ENCODE data around the gene SCNN1A. TPM values are rescaled to one million over a fixed set of nuclear protein-coding genes. Genes with fewer than 3 reads are reported as not detected.
A peak's percentile ranks its signal among the peaks of the same experiment; 100 is the strongest.

Gene SCNN1A
- total RNA-seq, 1 donor from 2014 or later, result 20.3 TPM

DNA sequence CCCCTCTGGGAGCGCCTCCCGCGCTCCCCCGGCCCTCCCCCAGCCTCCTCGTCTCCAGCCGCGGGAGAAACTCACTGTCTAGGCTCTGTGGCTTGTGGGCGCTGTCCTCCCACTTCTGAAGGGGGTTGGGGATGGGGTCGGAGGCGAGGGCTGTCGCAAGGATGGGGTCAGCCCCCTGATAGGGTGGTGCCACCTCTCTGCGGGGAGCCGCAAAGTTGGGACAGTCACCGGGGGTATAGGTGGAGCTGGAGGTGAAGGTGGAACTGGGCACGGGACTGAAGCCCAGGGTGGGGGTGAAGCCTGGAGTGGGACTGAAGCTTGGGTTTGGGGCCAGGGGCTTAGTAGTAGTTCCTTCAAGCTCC, 45.7 kb downstream of the SCNN1A start:
- no peak overlapping the region for H3K4me3 Mint-ChIP-seq
- no peaks in the 10 kb centered on the region for H3K27me3 Mint-ChIP-seq (ENCODE audit: low read depth)
- no peak for DNase-seq (ENCODE audit: low spot score in 2 of 2, unreplicated experiment in 2 of 2)
- H3K27ac Mint-ChIP-seq, result no peak overlapping the region
- H3K36me3 Mint-ChIP-seq, result peaks cover 28% of the 10 kb centered on the region
- H3K9me3 Mint-ChIP-seq, result no peaks in the 10 kb centered on the region
- H3K4me1 Mint-ChIP-seq, result peaks cover 7% of the 10 kb centered on the region
- TF ChIP-seq, protein P1, sequence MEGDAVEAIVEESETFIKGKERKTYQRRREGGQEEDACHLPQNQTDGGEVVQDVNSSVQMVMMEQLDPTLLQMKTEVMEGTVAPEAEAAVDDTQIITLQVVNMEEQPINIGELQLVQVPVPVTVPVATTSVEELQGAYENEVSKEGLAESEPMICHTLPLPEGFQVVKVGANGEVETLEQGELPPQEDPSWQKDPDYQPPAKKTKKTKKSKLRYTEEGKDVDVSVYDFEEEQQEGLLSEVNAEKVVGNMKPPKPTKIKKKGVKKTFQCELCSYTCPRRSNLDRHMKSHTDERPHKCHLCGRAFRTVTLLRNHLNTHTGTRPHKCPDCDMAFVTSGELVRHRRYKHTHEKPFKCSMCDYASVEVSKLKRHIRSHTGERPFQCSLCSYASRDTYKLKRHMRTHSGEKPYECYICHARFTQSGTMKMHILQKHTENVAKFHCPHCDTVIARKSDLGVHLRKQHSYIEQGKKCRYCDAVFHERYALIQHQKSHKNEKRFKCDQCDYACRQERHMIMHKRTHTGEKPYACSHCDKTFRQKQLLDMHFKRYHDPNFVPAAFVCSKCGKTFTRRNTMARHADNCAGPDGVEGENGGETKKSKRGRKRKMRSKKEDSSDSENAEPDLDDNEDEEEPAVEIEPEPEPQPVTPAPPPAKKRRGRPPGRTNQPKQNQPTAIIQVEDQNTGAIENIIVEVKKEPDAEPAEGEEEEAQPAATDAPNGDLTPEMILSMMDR (IDR thresholded peaks at IDR 0.05; ENCODE audit: unreplicated experiment), result no peak

DNA sequence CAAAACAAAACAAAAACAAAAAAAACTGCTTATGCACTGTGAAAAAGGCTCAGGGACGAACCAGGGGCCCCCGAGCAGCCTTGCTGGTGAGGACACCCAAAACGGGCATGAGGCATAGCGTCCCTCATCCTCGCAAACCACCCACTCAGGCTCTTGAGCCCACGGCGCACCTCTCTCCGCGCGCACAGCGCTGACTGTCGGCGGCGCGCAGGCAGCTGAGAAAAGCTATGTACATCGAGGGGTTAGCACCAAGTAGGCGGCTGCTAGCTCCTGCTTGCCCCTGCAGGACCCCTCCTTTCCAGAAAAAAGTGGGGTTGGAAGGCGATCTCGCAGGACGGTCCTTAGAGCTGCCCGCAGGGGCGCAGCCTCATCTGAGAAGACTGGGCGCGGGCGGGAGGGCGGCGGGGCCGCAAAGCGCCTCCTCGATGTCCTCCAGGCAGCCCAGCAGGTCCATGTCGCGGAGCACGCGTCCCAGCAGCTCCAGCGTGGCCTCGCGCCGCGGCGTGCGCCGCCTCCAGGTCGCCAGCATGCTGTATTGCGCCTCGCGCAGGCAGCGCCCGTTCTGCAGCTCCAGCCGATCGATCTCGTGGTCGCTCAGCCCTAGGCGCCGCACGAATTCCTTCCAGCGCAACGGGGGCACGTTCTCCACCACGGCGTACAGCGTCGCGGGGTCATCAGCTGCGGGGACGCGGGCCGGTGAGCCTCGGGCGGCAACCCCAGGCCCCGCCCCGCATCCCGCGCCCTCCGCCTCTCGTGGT, 46.2 kb downstream of the SCNN1A start:
- TF ChIP-seq, protein P1 (IDR thresholded peaks at IDR 0.05; ENCODE audit: unreplicated experiment), result no peak
- H3K4me1 Mint-ChIP-seq, result peaks cover 13% of the 10 kb centered on the region
- H3K36me3 Mint-ChIP-seq, result peaks cover 26% of the 10 kb centered on the region
- no peak overlapping the region for H3K27ac Mint-ChIP-seq
- no peaks in the 10 kb centered on the region for H3K27me3 Mint-ChIP-seq (ENCODE audit: low read depth)
- no peaks in the 10 kb centered on the region for H3K9me3 Mint-ChIP-seq
- H3K4me3 Mint-ChIP-seq, result no peak overlapping the region
- DNase-seq (ENCODE audit: low spot score in 2 of 2, unreplicated experiment in 2 of 2), result no peak

DNA sequence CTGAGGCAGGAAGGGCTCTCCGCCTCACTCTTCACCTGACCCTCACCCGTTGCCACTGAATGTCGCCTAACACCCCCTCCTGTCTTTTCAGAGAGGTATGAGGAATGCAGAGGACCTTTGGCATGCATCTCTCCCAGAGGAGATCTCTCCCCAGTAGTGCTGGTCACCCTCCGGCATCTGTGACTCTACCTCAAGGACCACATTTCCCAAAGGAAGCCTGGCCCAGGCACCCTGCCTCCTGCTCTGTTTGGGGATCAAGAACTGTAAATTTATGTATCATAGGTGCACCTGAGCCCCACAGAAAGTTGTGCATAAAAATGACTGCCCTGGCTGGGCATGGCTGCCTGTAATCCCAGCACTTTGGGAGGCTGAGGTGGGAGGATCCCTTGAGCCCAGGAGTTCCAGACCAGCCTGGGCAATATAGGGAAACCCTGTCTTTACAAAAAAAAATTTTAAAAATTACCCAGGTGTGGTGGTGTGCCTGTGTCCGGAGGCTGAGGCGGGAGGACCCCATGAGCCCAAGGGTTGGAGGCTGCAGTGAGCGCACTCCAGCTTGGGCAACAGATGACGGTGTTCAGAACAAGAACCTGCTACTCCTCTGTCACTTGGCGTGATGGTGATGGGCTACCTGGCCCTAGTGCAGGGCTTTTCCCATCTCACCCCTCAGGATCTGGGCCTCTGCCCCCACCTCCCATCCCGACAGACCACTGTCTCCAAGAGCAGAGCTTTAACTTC, 47.2 kb downstream of the SCNN1A start:
- Mint-ChIP-seq H3K36me3 (peaks cover 19% of the 10 kb centered on the region), H3K4me1 (peaks cover 19% of the 10 kb centered on the region), H3K27me3 (ENCODE audit: low read depth) (no peaks in the 10 kb centered on the region), H3K4me3 (no peak overlapping the region), H3K27ac (peak overlapping the region; percentile 30), H3K9me3 (no peaks in the 10 kb centered on the region)
- DNase-seq (ENCODE audit: low spot score in 2 of 2, unreplicated experiment in 2 of 2), result no peak
- TF ChIP-seq, protein P1 (IDR thresholded peaks at IDR 0.05; ENCODE audit: unreplicated experiment), result no peak

DNA sequence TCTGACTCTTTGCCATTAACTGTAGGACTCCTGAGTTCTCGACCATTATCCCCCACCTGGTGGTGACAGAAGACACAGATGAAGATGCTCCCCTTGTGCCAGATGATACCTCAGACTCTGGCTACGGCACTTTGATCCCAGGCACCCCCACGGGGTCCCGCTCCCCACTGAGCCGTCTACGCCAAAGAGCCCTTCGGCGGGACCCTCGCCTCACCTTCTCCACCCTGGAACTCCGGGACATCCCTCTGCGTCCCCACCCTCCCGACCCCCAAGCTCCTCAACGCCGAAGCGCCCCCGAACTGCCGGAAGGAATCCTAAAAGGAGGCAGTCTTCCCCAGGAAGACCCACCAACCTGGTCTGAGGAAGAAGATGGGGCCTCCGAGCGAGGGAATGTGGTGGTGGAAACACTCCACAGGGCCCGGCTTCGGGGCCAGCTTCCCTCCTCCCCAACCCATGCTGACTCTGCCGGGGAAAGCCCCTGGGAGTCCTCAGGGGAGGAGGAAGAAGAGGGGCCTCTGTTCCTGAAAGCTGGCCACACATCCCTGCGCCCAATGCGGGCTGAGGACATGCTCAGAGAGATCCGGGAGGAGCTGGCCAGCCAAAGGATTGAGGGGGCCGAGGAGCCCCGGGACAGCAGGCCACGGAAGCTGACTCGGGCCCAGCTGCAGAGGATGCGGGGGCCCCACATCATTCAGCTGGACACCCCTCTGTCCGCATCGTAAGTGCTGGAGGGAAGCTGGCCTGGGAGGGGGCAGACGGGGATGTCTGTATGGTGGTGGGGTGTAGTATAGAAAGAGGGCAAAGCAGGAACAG, 47.9 kb downstream of the SCNN1A start:
- peaks cover 24% of the 10 kb centered on the region for H3K4me1 Mint-ChIP-seq
- peaks cover 14% of the 10 kb centered on the region for H3K36me3 Mint-ChIP-seq
- peak overlapping the region; percentile 30 for H3K27ac Mint-ChIP-seq
- H3K27me3 Mint-ChIP-seq (ENCODE audit: low read depth), result no peaks in the 10 kb centered on the region
- TF ChIP-seq, protein P1 (IDR thresholded peaks at IDR 0.05; ENCODE audit: unreplicated experiment), result no peak
- DNase-seq (ENCODE audit: low spot score in 2 of 2, unreplicated experiment in 2 of 2), result no peak
- no peaks in the 10 kb centered on the region for H3K9me3 Mint-ChIP-seq
- H3K4me3 Mint-ChIP-seq, result no peak overlapping the region

DNA sequence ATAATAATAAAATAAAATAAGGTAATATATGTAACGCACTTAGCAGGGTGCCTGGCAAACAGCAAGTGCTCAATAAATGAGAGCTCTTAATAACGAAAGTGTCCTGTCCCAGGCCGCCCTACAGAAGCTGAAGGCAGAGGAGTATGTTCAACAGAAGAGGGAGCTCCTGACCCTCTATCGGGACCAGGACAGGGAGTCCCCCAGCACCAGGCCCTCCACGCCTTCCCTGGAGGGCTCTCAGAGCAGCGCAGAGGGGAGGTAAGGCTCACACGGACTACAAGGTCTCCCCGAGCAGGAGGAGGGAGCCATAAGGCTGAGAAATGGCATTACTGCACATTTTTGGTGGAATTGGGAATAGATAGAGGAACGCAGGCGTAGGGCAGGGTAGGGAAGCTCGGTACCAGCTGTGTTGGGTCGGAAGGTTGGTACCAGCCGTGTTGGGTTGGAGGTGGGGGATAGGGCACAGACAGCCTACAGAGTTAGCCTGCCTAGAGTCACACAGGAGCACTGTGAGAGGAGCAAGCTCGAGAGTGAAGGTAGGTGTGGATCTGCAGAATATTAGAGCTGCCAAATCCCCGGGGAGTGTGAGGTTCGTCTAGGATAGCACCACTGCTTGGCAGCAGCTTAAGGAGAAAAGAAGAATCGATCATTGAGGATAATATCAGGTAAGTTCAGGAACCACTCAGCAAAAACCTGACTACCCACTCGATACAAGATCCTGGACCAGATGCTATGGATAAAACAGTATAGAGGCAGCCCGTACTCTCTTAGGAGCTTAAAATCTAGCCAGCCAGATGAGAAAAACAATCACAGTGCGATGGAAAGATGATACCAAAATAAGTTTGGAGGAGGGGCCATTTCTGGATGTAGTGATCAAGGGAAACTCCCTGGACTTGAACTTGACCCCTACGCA, 48.8 kb downstream of the SCNN1A start:
- DNase-seq (ENCODE audit: low spot score in 2 of 2, unreplicated experiment in 2 of 2), result no peak
- Mint-ChIP-seq H3K27me3 (ENCODE audit: low read depth) (no peaks in the 10 kb centered on the region), H3K27ac (peak overlapping the region; percentile 66), H3K36me3 (peaks cover 13% of the 10 kb centered on the region), H3K9me3 (no peaks in the 10 kb centered on the region), H3K4me1 (peaks cover 24% of the 10 kb centered on the region), H3K4me3 (no peak overlapping the region)
- TF ChIP-seq, protein P1 (IDR thresholded peaks at IDR 0.05; ENCODE audit: unreplicated experiment), result no peak

Measured in mesothelial cell of epicardium (in vitro differentiated cells).